OCI-LY1 (cell line): ENCODE data around the gene LHX1.

Source experiments
- CTCF ChIP-seq: fragments of 200-600 bp; sonication (generic), shearing (Covaris generic); IDR thresholded peaks from 2 replicates; pipeline ENCODE4 v1.5.1; 2017; ENCODE audit warnings: mild to moderate bottlenecking, antibody characterized with exemption, low read length, moderate library complexity, mixed read lengths
- EZH2 ChIP-seq: fragments of 200-600 bp; sonication (generic), shearing (Covaris generic); IDR thresholded peaks from 2 replicates; pipeline ENCODE4 v1.8.0; 2017; ENCODE audit warnings: borderline replicate concordance, mixed run types, mild to moderate bottlenecking, antibody characterized with exemption, low read length, moderate library complexity, mixed read lengths

GRCh38 chr17:36942631-36943125, 5.4 kb downstream of the LHX1 start:
- no peak for TF ChIP-seq CTCF
- TF ChIP-seq EZH2, result no peak
